Panc1 (cell line): ENCODE results near the gene AFF2. TPM values are rescaled to one million over a fixed set of nuclear protein-coding genes. Genes with fewer than 3 reads are reported as not detected.

Source experiments
- ATAC-seq: fragments of 200-7000 bp; cut with Tn5 transposase; 2 replicates; pipeline ENCODE4 v1.9.1; 2020; ENCODE audit warnings: mild to moderate bottlenecking, moderate library complexity
- BruUV-seq: library from RNA; stranded (reverse); fragments of 400-500 nt; replicated peaks from 2 replicates; lab custom pipeline; 2021; lab: Mats Ljungman, UMichigan
- CTCF ChIA-PET: fragments of 300-600 bp; sonication (Branson Sonifier 250); formaldehyde crosslinking; loops from one replicate; lab custom pipeline; 2022; ENCODE audit warnings: antibody characterized with exemption; lab: Charles Lee
- POLR2A ChIA-PET: fragments of 300-600 bp; sonication (Branson Sonifier 250); formaldehyde crosslinking; loops from one replicate; lab custom pipeline; 2022; ENCODE audit warnings: antibody characterized with exemption; lab: Charles Lee
- DNase-seq: peaks from one replicate; pipeline ENCODE4 v3.0.0-alpha.2; 2010; ENCODE audit warnings: low read depth, low spot score
- H3K27ac ChIP-seq: 2 replicates; pipeline ENCODE4 v1.5.1; 2011; ENCODE audit warnings: mild to moderate bottlenecking, low read length, inconsistent platforms
- H3K27me3 ChIP-seq: fragments of 200-500 bp; sonication (Bioruptor generic); 2 replicates; pipeline ENCODE4 v1.6.0; 2014; ENCODE audit warnings: low read length, inconsistent platforms; ENCODE audit not compliant: control insufficient read depth, insufficient read depth
- H3K36me3 ChIP-seq: fragments of 200-500 bp; sonication (Bioruptor generic); 2 replicates; pipeline ENCODE4 v1.5.1; 2014; ENCODE audit warnings: inconsistent platforms, mild to moderate bottlenecking, low read length, moderate library complexity; ENCODE audit not compliant: control insufficient read depth, insufficient read depth
- H3K4me1 ChIP-seq: 2 replicates; pipeline ENCODE4 v1.5.1; 2011; ENCODE audit warnings: inconsistent platforms, mild to moderate bottlenecking, low read length, moderate library complexity; ENCODE audit not compliant: control insufficient read depth, insufficient read depth
- H3K4me3 ChIP-seq, 2 experiments: 2 replicates each; pipeline ENCODE4 v1.5.1; 2011 to 2012; ENCODE audit warnings: low read depth in 2 of 2, low read length in 2 of 2, mild to moderate bottlenecking in 2 of 2, inconsistent platforms in 1 of 2, moderate library complexity in 1 of 2
- H3K9me3 ChIP-seq: fragments of 200-500 bp; sonication (Bioruptor generic); 2 replicates; pipeline ENCODE4 v1.5.1; 2014; ENCODE audit warnings: low read depth, mild to moderate bottlenecking, inconsistent platforms, low read length, moderate library complexity; ENCODE audit not compliant: control insufficient read depth, insufficient read depth
- CTCF ChIP-seq: fragments of 450-650 bp; IDR thresholded peaks from 2 replicates; pipeline ENCODE4 v1.5.1; 2017; ENCODE audit warnings: mild to moderate bottlenecking
- POLR2AphosphoS5 ChIP-seq: IDR thresholded peaks from 2 replicates; pipeline ENCODE4 v1.6.1; 2012; ENCODE audit warnings: mild to moderate bottlenecking, low read depth, low read length, moderate library complexity
- REST ChIP-seq, 2 experiments: IDR thresholded peaks; 2 replicates each; pipeline ENCODE4 v1.6.1; 2011 to 2012; ENCODE audit warnings: low read depth in 2 of 2, control low read depth in 1 of 2, low read length in 1 of 2, mild to moderate bottlenecking in 1 of 2, moderate library complexity in 1 of 2; ENCODE audit not compliant: insufficient read depth in 1 of 2
- SIN3A ChIP-seq: IDR thresholded peaks from 2 replicates; pipeline ENCODE4 v1.6.1; 2012; ENCODE audit warnings: low read depth, mild to moderate bottlenecking, low read length, moderate library complexity, borderline replicate concordance; ENCODE audit not compliant: insufficient read depth
- TCF7L2 ChIP-seq: IDR thresholded peaks from 2 replicates; pipeline ENCODE4 v1.6.1; 2011; ENCODE audit warnings: mild to moderate bottlenecking, low read depth, low read length, inconsistent platforms
- in situ Hi-C: cut with HindIII; loops from 2 replicates; pipeline ENCODE4 v1.10.0; 2016; ENCODE audit warnings: low sequenced_read_pairs, low pct_unique_long_range_greater_than_20kb
- intact Hi-C: fragments of 100-400 bp; cut with micrococcal nuclease; formaldehyde crosslinking; loops from one replicate; pipeline ENCODE4 v1.10.0; 2022; ENCODE audit not compliant: unreplicated experiment
- total RNA-seq: library from RNA; stranded (reverse); gene quantifications from one replicate; pipeline ENCODE4 v1.2.1, GENCODE V29; 2021; ENCODE audit not compliant: unreplicated experiment

The AFF2 gene
- total RNA-seq, 1 experiment from 2014 or later, result 0.05 TPM

- TF ChIP-seq REST (IDR thresholded peaks at IDR 0.05; ENCODE audit: insufficient read depth in 1 of 2, low read depth in 2 of 2, low read length in 1 of 2) (no peak), SIN3A (no peak), CTCF (no peak), TCF7L2 (no peak), POLR2AphosphoS5 (no peak)
- Histone ChIP-seq H3K4me1 (no peaks in the 10 kb centered on the region), H3K27me3 (no peaks in the 10 kb centered on the region), H3K4me3 (no peak overlapping the region), H3K9me3 (no peaks in the 10 kb centered on the region), H3K27ac (no peak overlapping the region), H3K36me3 (no peaks in the 10 kb centered on the region)
- no peak for DNase-seq
- BruUV-seq, result no TSS peak
- ATAC-seq, result no peak
- POLR2A ChIA-PET, result no interaction called here
- CTCF ChIA-PET, result no interaction called here
- in situ Hi-C loops (no loop called here), intact Hi-C loops (no loop called here)
Measured at GRCh38 chrX:148930206-148930729, 429.9 kb downstream of the AFF2 start.

- Histone ChIP-seq H3K27me3 (no peaks in the 10 kb centered on the region), H3K36me3 (no peaks in the 10 kb centered on the region), H3K4me3 (no peak overlapping the region), H3K9me3 (no peaks in the 10 kb centered on the region), H3K27ac (no peak overlapping the region), H3K4me1 (no peaks in the 10 kb centered on the region)
- intact Hi-C loops, result no loop called here
- no TSS peak for BruUV-seq
- ATAC-seq (no peak), DNase-seq (no peak)
- in situ Hi-C loops, result no loop called here
- no peak for TF ChIP-seq REST (IDR thresholded peaks at IDR 0.05; ENCODE audit: insufficient read depth in 1 of 2, low read depth in 2 of 2, low read length in 1 of 2)
- TF ChIP-seq POLR2AphosphoS5, result no peak
- TF ChIP-seq CTCF, result no peak
- no peak for TF ChIP-seq TCF7L2
- TF ChIP-seq SIN3A, result no peak
- POLR2A ChIA-PET, result no interaction called here
- CTCF ChIA-PET, result no interaction called here
Measured at GRCh38 chrX:148933881-148934280, 433.5 kb downstream of the AFF2 start.
